Measurements from ENCODE around the gene CCDC83.

DNA sequence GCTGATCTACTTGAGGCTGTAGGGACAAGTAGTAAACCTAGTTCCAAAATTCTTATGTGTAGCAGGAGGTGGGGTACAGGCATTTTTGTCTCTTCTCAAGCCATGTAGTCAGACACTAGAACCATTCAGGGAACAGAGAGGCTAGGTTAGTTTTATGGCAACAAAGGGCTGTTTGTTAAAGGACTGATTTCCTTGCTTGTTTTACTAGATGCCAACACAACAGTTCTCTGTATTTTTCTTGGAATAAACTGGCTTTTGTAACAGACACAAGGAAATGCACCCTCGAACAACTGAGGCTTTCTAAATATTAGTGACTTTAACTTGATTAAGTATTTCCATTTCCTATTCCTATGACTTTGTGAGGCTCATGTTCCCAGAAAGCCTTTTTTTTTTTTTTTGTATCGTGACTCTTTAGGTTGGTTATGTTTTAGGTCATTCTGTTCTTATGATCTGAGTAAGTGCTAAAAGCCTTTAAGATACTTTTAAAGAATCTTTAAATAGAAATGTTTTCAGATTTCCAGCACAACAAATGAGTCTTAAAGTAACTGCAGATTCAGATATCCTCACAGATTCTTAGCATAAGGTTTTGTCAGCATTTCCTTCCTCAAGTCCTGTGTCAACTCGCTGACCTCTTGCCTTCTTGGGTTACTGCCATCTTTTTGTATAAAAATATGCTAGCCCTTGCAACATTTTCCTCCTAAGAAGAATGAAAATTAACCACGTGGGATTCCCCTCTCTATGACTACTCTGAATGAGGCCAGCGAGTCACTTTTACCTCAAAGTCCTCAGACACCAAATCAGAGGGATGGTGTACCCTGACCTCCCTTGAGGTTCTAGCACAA is 92.5 kb downstream of the CCDC83 start:
- TF ChIP-seq CTCF (IDR thresholded peaks at IDR 0.05 in 4 of 5, conservative IDR thresholded peaks at IDR 0.05 in 1 of 5) (no peak), POLR2A (IDR thresholded peaks at IDR 0.05) (no peak)

Data from gastrocnemius medialis (tissue), 4 donors.